MCF 10A (cell line): ENCODE data around the gene ASZ1. TPM values are rescaled to one million over a fixed set of nuclear protein-coding genes. Genes with fewer than 3 reads are reported as not detected.
A peak's percentile ranks its signal among the peaks of the same experiment; 100 is the strongest.
"Not testable (repeated sequence)": the region's sequence is repeated elsewhere in the genome, so short reads cannot be mapped to it uniquely, and the experiment has no call there.

Experiments
- BruUV-seq: library from RNA; stranded (reverse); fragments of 400-500 nt; replicated peaks from 2 replicates; lab custom pipeline; 2021; lab: Mats Ljungman, UMichigan
- CTCF ChIA-PET: fragments of 300-600 bp; sonication (Branson Sonifier 250); formaldehyde crosslinking; extraction: SDS; loops from one replicate; lab custom pipeline; 2021; ENCODE audit warnings: antibody characterized with exemption, inconsistent platforms; lab: Yijun Ruan, JAX
- POLR2A ChIA-PET: fragments of 300-600, 350-650 bp; sonication (Branson Sonifier 250); formaldehyde crosslinking; extraction: SDS; loops from one replicate; lab custom pipeline; 2020; ENCODE audit warnings: antibody characterized with exemption, inconsistent platforms; lab: Yijun Ruan, JAX
- DNase-seq: peaks from one replicate; pipeline ENCODE4 v3.0.0-alpha.2; 2018; ENCODE audit not compliant: unreplicated experiment
- H3K27ac Mint-ChIP-seq: one replicate; pipeline ENCODE4 v1.8.0; 2022; ENCODE audit warnings: mild to moderate bottlenecking, low read depth, mixed read lengths; ENCODE audit not compliant: unreplicated experiment
- H3K27me3 Mint-ChIP-seq: one replicate; pipeline ENCODE4 v1.8.0; 2022; ENCODE audit warnings: mixed read lengths; ENCODE audit not compliant: insufficient read depth, unreplicated experiment
- H3K36me3 Mint-ChIP-seq: one replicate; pipeline ENCODE4 v1.8.0; 2022; ENCODE audit warnings: mild to moderate bottlenecking, moderate library complexity, mixed read lengths; ENCODE audit not compliant: insufficient read depth, unreplicated experiment
- H3K4me1 Mint-ChIP-seq: one replicate; pipeline ENCODE4 v1.8.0; 2022; ENCODE audit warnings: mixed read lengths; ENCODE audit not compliant: insufficient read depth, unreplicated experiment
- H3K4me3 Mint-ChIP-seq: one replicate; pipeline ENCODE4 v1.8.0; 2022; ENCODE audit warnings: mild to moderate bottlenecking, moderate library complexity, mixed read lengths; ENCODE audit not compliant: unreplicated experiment
- H3K9me3 Mint-ChIP-seq: one replicate; pipeline ENCODE4 v1.8.0; 2022; ENCODE audit warnings: mixed read lengths; ENCODE audit not compliant: unreplicated experiment
- intact Hi-C: fragments of 100-400 bp; cut with micrococcal nuclease; formaldehyde crosslinking; loops from 2 replicates; pipeline ENCODE4 v1.14.1; 2022
- total RNA-seq: library from RNA; stranded (reverse); gene quantifications from 2 replicates; pipeline ENCODE4 v1.2.3, GENCODE V29; 2022
- TF ChIP-seq, protein P1 (sequence below): fragments of 200-600 bp; IDR thresholded peaks from one replicate; pipeline ENCODE4 v1.8.0; 2022; ENCODE audit warnings: antibody characterized with exemption, mild to moderate bottlenecking; ENCODE audit not compliant: unreplicated experiment

Gene ASZ1
- total RNA-seq, 1 experiment from 2014 or later = not detected

DNA sequence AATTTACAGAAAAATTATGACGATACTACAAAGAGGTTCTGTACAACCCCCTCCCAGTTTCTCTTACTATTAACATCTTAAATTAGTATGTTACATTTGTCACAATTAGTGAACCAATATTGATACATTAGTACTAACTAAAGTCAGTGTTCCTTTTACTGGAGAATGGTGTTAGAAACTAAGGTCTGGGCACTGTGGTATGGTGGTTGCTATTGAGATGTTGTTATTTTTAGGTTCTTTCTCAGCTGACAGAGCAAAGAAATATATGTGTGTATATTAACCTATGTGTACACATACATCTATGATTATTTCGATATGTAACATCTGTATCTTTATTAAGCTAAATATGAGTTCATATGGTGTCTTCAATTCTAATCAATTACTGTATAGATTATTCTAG, 40.9 kb upstream of the ASZ1 start:
- TF ChIP-seq, protein P1, sequence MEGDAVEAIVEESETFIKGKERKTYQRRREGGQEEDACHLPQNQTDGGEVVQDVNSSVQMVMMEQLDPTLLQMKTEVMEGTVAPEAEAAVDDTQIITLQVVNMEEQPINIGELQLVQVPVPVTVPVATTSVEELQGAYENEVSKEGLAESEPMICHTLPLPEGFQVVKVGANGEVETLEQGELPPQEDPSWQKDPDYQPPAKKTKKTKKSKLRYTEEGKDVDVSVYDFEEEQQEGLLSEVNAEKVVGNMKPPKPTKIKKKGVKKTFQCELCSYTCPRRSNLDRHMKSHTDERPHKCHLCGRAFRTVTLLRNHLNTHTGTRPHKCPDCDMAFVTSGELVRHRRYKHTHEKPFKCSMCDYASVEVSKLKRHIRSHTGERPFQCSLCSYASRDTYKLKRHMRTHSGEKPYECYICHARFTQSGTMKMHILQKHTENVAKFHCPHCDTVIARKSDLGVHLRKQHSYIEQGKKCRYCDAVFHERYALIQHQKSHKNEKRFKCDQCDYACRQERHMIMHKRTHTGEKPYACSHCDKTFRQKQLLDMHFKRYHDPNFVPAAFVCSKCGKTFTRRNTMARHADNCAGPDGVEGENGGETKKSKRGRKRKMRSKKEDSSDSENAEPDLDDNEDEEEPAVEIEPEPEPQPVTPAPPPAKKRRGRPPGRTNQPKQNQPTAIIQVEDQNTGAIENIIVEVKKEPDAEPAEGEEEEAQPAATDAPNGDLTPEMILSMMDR = no peak
- CTCF ChIA-PET = interaction anchor here (1.0 kb wide), 1 partner anchor 248 kb away, joined by 4 read pairs; no protein-coding TSS in a partner anchor
- POLR2A ChIA-PET = no interaction called here
- Mint-ChIP-seq H3K9me3 (no peaks in the 10 kb centered on the region), H3K27me3 (peaks cover 66% of the 10 kb centered on the region), H3K27ac (no peak overlapping the region), H3K4me3 (no peak overlapping the region), H3K4me1 (no peaks in the 10 kb centered on the region), H3K36me3 (no peaks in the 10 kb centered on the region)
- intact Hi-C loops = no loop called here
- BruUV-seq = no TSS peak
- no peak for DNase-seq

DNA sequence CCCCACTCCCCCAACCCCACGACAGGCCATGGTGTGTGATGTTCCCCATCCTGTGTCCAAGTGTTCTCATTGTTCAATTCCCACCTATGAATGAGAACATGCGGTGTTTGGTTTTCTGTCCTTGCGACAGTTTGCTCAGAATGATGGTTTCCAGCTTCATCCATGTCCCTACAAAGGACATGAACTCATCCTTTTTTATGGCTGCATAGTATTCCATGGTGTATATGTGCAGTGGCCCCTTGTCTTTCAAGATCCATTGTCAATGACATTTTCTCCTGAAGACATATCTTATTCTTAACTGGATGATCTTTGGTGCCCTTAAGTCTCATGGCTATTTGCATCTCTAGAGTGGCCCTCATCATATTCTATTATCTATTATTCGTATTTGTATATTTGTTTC, 33.5 kb upstream of the ASZ1 start:
- H3K9me3 Mint-ChIP-seq, H3K4me1 Mint-ChIP-seq, intact Hi-C loops, POLR2A ChIA-PET, H3K4me3 Mint-ChIP-seq, BruUV-seq, H3K36me3 Mint-ChIP-seq, H3K27ac Mint-ChIP-seq, DNase-seq: not testable (repeated sequence)
- CTCF ChIA-PET = interaction anchor here (2.0 kb wide), 1 partner anchor 255 kb away, joined by 4 read pairs; no protein-coding TSS in a partner anchor
- peaks cover 10% of the 10 kb centered on the region for H3K27me3 Mint-ChIP-seq

DNA sequence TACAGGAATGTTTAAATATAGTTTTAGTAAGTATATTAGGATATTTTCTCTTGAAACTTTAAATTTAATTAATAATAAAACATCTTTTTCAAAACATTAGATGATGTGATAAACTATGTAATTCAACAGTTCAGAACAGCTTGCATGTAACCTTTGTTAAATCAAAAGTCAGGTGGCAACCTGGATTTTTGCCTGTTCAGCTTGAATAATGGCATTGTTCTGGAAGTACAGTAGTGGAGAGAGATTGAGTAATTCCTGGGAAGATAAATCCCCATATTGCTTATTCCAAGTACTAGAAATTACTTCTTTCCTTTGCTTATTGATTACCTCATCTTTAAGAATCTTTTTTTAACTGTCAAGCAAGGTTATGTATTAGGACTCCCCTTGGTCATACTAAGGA, 32.4 kb upstream of the ASZ1 start:
- POLR2A ChIA-PET = interaction anchor here (0.7 kb wide), 1 partner anchor 253 kb away, joined by 3 read pairs; no protein-coding TSS in a partner anchor
- intact Hi-C loops = loop anchor here (1.0 to 2.0 kb wide), 3 partner anchors 215 to 694 kb away; no protein-coding TSS in a partner anchor
- H3K4me3 Mint-ChIP-seq = no peak overlapping the region
- no peak overlapping the region for H3K27ac Mint-ChIP-seq
- TF ChIP-seq, protein P1 = no peak
- H3K36me3 Mint-ChIP-seq = no peaks in the 10 kb centered on the region
- CTCF ChIA-PET = interaction anchor here (0.6 to 3.6 kb wide), 20 partner anchors 10 to 1713 kb away, joined by 3 to 41 read pairs (median 5); no protein-coding TSS in a partner anchor
- no peak for DNase-seq
- H3K4me1 Mint-ChIP-seq = no peaks in the 10 kb centered on the region
- no peaks in the 10 kb centered on the region for H3K9me3 Mint-ChIP-seq
- BruUV-seq = no TSS peak
- peaks cover 18% of the 10 kb centered on the region for H3K27me3 Mint-ChIP-seq

DNA sequence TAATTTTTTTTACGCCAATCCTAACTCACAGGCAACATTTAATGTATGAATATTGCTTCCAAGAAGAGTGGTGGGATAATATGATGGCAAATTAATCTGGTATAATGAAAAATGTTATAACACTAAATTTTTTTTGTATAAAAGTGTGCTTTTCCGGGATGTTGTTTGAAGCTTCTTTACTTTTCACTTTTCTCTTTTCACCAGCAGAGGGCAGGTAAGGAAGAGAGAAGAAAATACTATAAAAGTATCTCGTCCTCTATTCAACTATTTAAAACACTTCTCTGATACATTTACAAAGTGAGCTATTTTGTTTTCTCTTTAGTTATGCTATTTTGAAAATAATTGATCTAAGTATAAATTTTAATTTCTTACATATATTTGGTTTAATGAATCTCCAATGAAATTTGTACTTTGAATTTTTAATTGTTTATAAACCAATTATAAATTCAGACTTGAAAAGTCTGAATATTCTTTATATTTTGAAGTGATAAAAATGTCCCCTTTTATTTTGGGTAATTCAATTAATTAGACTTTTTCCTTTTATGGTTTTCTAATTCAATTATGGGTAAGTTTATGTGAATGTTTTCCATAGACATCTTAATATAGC, 31.8 kb upstream of the ASZ1 start:
- Mint-ChIP-seq H3K4me1 (no peaks in the 10 kb centered on the region), H3K27ac (no peak overlapping the region), H3K27me3 (peaks cover 24% of the 10 kb centered on the region), H3K4me3 (no peak overlapping the region), H3K9me3 (no peaks in the 10 kb centered on the region), H3K36me3 (no peaks in the 10 kb centered on the region)
- BruUV-seq = no TSS peak
- intact Hi-C loops = loop anchor here (1.0 to 2.0 kb wide), 3 partner anchors 216 to 694 kb away; no protein-coding TSS in a partner anchor
- TF ChIP-seq, protein P1 = peak; percentile 46
- POLR2A ChIA-PET = no interaction called here
- CTCF ChIA-PET = interaction anchor here (0.6 to 3.6 kb wide), 23 partner anchors 11 to 948 kb away, joined by 3 to 41 read pairs (median 5); no protein-coding TSS in a partner anchor
- DNase-seq = peak; percentile 35
